Measurements from ENCODE around the gene SLC25A22. TPM values are rescaled to one million over a fixed set of nuclear protein-coding genes. Genes with fewer than 3 reads are reported as not detected.

Gene SLC25A22
- total RNA-seq, 1 experiment from 2014 or later: 31.8 TPM

DNA sequence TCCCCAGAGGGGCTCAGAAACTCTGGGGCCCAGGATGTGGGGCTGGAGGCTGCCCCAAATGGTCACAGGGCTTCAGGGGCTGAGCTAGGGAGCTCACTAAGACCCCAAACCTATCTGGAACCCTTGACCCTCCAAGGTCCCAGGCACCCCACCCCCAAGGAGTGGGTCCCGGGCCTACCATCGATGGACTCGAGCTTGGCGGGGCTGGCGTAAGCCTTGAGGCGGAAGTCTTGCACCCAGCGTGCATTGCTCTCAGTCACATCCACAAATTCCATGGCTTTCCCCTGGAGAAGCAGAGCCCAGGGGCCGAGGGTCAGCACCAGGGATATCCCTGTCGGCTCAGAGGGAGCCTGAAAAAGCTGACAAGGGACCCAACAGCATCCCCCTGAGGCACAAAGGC, 24.3 kb downstream of the SLC25A22 start:
- ChIA-PET POLR2A (no interaction called here), CTCF (no interaction called here)
- Histone ChIP-seq H3K4me3 (ENCODE audit: low read depth, low read length) (no peak overlapping the region), H3K36me3 (ENCODE audit: control insufficient read depth, insufficient read depth, low read length) (peaks cover 4% of the 10 kb centered on the region), H3K4me1 (peaks cover 13% of the 10 kb centered on the region), H3K9me3 (no peaks in the 10 kb centered on the region), H3K27me3 (replicated peaks; ENCODE audit: control insufficient read depth, insufficient read depth, low read length) (no peaks in the 10 kb centered on the region)
- H3K4me3 Mint-ChIP-seq (ENCODE audit: unreplicated experiment): no peak overlapping the region
- no TSS peak for BruUV-seq (replicated peaks)
- intact Hi-C loops (cut with micrococcal nuclease; ENCODE audit: unreplicated experiment): no loop called here
- TF ChIP-seq, protein P1, sequence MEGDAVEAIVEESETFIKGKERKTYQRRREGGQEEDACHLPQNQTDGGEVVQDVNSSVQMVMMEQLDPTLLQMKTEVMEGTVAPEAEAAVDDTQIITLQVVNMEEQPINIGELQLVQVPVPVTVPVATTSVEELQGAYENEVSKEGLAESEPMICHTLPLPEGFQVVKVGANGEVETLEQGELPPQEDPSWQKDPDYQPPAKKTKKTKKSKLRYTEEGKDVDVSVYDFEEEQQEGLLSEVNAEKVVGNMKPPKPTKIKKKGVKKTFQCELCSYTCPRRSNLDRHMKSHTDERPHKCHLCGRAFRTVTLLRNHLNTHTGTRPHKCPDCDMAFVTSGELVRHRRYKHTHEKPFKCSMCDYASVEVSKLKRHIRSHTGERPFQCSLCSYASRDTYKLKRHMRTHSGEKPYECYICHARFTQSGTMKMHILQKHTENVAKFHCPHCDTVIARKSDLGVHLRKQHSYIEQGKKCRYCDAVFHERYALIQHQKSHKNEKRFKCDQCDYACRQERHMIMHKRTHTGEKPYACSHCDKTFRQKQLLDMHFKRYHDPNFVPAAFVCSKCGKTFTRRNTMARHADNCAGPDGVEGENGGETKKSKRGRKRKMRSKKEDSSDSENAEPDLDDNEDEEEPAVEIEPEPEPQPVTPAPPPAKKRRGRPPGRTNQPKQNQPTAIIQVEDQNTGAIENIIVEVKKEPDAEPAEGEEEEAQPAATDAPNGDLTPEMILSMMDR (IDR thresholded peaks at IDR 0.05; ENCODE audit: insufficient read depth in 1 of 2, low read depth in 1 of 2, low read length in 1 of 2, severe bottlenecking in 1 of 2, unreplicated experiment in 1 of 2): no peak
- H3K9me3 Mint-ChIP-seq (ENCODE audit: unreplicated experiment): no peaks in the 10 kb centered on the region
- no peak for DNase-seq
- no peaks in the 10 kb centered on the region for H3K4me1 Mint-ChIP-seq (ENCODE audit: low read depth, unreplicated experiment)
- peaks cover 45% of the 10 kb centered on the region for H3K36me3 Mint-ChIP-seq (ENCODE audit: insufficient read depth, unreplicated experiment)
- no peaks in the 10 kb centered on the region for H3K27me3 Mint-ChIP-seq (ENCODE audit: insufficient read depth, unreplicated experiment)
- no peak overlapping the region for H3K27ac Mint-ChIP-seq (ENCODE audit: unreplicated experiment)

DNA sequence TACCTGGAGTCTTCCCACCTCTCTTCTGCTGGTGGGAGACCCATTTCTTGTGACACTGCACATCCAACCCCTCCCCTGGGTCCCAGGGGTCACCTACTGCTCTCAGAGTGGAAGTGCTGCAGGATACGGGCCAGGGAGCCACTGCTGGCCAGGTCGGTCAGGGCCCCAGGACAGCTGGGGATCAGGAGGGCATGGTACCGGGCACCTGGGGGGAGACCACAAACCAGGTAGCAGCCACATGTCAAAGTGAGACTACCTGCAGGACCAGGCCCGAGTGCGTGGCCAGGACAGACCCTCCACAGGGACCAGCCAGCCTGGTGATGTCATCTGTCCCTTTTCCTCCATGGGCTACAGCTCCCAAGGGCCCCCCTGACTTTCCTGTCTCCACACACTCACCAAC, 24.7 kb downstream of the SLC25A22 start:
- no peak overlapping the region for H3K4me3 Mint-ChIP-seq (ENCODE audit: unreplicated experiment)
- H3K4me1 Mint-ChIP-seq (ENCODE audit: low read depth, unreplicated experiment): no peaks in the 10 kb centered on the region
- no peaks in the 10 kb centered on the region for H3K9me3 Mint-ChIP-seq (ENCODE audit: unreplicated experiment)
- DNase-seq: peak in 1 of 2 experiments; percentile 30
- TF ChIP-seq, protein P1 (IDR thresholded peaks at IDR 0.05; ENCODE audit: insufficient read depth in 1 of 2, low read depth in 1 of 2, low read length in 1 of 2, severe bottlenecking in 1 of 2, unreplicated experiment in 1 of 2): no peak
- Histone ChIP-seq H3K4me1 (peaks cover 11% of the 10 kb centered on the region), H3K9me3 (no peaks in the 10 kb centered on the region), H3K36me3 (ENCODE audit: control insufficient read depth, insufficient read depth, low read length) (peaks cover 4% of the 10 kb centered on the region), H3K27me3 (replicated peaks; ENCODE audit: control insufficient read depth, insufficient read depth, low read length) (no peaks in the 10 kb centered on the region), H3K4me3 (ENCODE audit: low read depth, low read length) (no peak overlapping the region)
- H3K36me3 Mint-ChIP-seq (ENCODE audit: insufficient read depth, unreplicated experiment): peaks cover 46% of the 10 kb centered on the region
- BruUV-seq (replicated peaks): no TSS peak
- POLR2A ChIA-PET: no interaction called here
- intact Hi-C loops (cut with micrococcal nuclease; ENCODE audit: unreplicated experiment): no loop called here
- CTCF ChIA-PET: no interaction called here
- no peak overlapping the region for H3K27ac Mint-ChIP-seq (ENCODE audit: unreplicated experiment)
- no peaks in the 10 kb centered on the region for H3K27me3 Mint-ChIP-seq (ENCODE audit: insufficient read depth, unreplicated experiment)

DNA sequence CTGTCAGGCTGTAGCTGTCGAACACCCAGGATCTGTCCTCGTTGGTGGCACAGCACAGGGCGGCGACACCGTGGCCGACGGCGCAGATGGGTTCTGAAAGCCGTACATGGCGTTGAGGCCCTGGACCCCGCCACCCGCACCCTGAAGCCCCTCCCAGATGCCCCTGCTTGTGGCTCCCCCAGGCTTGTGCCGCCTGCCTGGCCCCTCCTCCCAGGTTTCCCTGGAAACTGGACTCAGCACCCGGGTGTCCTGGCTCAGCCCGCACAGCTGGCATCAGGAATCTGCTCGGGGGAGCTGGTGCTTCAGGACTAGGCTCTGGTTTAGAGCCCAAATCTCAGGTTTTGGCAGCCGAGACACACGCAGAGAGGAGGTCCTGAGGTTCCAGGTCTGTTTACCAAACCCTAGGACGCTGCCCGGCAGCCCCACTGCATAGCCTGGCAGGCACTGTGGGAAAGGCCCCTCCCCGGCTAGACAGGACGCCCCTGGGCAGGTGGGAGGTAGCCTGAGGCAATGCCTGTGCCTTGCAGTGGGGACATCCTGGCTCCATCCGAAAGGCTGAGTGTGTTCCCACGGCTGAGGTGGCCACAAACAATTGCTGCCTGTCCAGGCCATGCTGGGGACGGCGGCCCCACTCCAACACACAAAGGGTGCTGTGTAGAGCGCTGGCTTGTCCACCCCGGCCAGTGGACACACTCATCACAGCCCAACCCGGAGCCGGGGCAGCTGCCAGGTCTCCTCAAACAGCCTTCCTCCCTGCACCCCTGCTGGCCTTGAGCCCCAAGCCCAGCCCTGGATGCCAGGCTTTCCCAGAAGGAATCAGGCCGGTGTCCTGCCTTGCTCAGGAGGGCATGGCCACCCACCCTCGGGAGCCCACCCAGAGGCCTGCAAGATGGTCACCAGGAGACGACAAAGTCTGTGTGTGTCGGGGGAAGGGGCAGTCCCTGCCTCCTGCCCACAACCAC, 25.4 kb downstream of the SLC25A22 start:
- POLR2A ChIA-PET: no interaction called here
- CTCF ChIA-PET: no interaction called here
- H3K4me3 Mint-ChIP-seq (ENCODE audit: unreplicated experiment): no peak overlapping the region
- intact Hi-C loops (cut with micrococcal nuclease; ENCODE audit: unreplicated experiment): no loop called here
- DNase-seq: peak in 1 of 2 experiments; percentile 35
- BruUV-seq (replicated peaks): no TSS peak
- H3K4me1 ChIP-seq: peaks cover 8% of the 10 kb centered on the region
- H3K9me3 ChIP-seq: no peaks in the 10 kb centered on the region
- H3K27me3 Mint-ChIP-seq (ENCODE audit: insufficient read depth, unreplicated experiment): no peaks in the 10 kb centered on the region
- H3K27ac Mint-ChIP-seq (ENCODE audit: unreplicated experiment): no peak overlapping the region
- H3K36me3 ChIP-seq (ENCODE audit: control insufficient read depth, insufficient read depth, low read length): peaks cover 4% of the 10 kb centered on the region
- H3K4me3 ChIP-seq (ENCODE audit: low read depth, low read length): no peak overlapping the region
- peaks cover 50% of the 10 kb centered on the region for H3K36me3 Mint-ChIP-seq (ENCODE audit: insufficient read depth, unreplicated experiment)
- TF ChIP-seq, protein P1 (IDR thresholded peaks at IDR 0.05; ENCODE audit: insufficient read depth in 1 of 2, low read depth in 1 of 2, low read length in 1 of 2, severe bottlenecking in 1 of 2, unreplicated experiment in 1 of 2): no peak
- H3K9me3 Mint-ChIP-seq (ENCODE audit: unreplicated experiment): no peaks in the 10 kb centered on the region
- no peaks in the 10 kb centered on the region for H3K4me1 Mint-ChIP-seq (ENCODE audit: low read depth, unreplicated experiment)
- H3K27me3 ChIP-seq (replicated peaks; ENCODE audit: control insufficient read depth, insufficient read depth, low read length): no peaks in the 10 kb centered on the region
